Measurements from ENCODE around the gene IL5.
"Not testable (repeated sequence)": the region's sequence is repeated elsewhere in the genome, so short reads cannot be mapped to it uniquely, and the experiment has no call there.

The IL5 gene

GRCh38 chr5:132526974-132527564 lies 16.3 kb downstream of the IL5 start:
- TF ChIP-seq, protein P1, sequence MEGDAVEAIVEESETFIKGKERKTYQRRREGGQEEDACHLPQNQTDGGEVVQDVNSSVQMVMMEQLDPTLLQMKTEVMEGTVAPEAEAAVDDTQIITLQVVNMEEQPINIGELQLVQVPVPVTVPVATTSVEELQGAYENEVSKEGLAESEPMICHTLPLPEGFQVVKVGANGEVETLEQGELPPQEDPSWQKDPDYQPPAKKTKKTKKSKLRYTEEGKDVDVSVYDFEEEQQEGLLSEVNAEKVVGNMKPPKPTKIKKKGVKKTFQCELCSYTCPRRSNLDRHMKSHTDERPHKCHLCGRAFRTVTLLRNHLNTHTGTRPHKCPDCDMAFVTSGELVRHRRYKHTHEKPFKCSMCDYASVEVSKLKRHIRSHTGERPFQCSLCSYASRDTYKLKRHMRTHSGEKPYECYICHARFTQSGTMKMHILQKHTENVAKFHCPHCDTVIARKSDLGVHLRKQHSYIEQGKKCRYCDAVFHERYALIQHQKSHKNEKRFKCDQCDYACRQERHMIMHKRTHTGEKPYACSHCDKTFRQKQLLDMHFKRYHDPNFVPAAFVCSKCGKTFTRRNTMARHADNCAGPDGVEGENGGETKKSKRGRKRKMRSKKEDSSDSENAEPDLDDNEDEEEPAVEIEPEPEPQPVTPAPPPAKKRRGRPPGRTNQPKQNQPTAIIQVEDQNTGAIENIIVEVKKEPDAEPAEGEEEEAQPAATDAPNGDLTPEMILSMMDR (IDR thresholded peaks at IDR 0.05): no peak
- Mint-ChIP-seq H3K27me3 (ENCODE audit: low read depth, poor library complexity) (peaks cover 53% of the 10 kb centered on the region), H3K4me1 (peaks cover 5% of the 10 kb centered on the region), H3K36me3 (ENCODE audit: low read depth) (no peaks in the 10 kb centered on the region), H3K9me3 (peaks cover 5% of the 10 kb centered on the region), H3K4me3 (peak overlapping the region; percentile 72), H3K27ac (no peak overlapping the region)
- DNase-seq: no peak

GRCh38 chr5:132526290-132526973 lies 16.9 kb downstream of the IL5 start:
- Mint-ChIP-seq H3K36me3 (ENCODE audit: low read depth) (no peaks in the 10 kb centered on the region), H3K27ac (no peak overlapping the region), H3K4me3 (peak overlapping the region; percentile 72), H3K4me1 (peaks cover 5% of the 10 kb centered on the region), H3K27me3 (ENCODE audit: low read depth, poor library complexity) (peaks cover 47% of the 10 kb centered on the region), H3K9me3 (peaks cover 10% of the 10 kb centered on the region)
- peak; percentile 46 for DNase-seq
- TF ChIP-seq, protein P1 (IDR thresholded peaks at IDR 0.05): peak; percentile 90

- H3K27me3 Mint-ChIP-seq (ENCODE audit: low read depth, poor library complexity): peaks cover 38% of the 10 kb centered on the region
- no peak overlapping the region for H3K4me3 Mint-ChIP-seq
- H3K9me3 Mint-ChIP-seq: peaks cover 20% of the 10 kb centered on the region
- H3K27ac Mint-ChIP-seq: no peak overlapping the region
- TF ChIP-seq, protein P1 (IDR thresholded peaks at IDR 0.05): no peak
- H3K4me1 Mint-ChIP-seq: peaks cover 5% of the 10 kb centered on the region
- DNase-seq: no peak
- no peaks in the 10 kb centered on the region for H3K36me3 Mint-ChIP-seq (ENCODE audit: low read depth)
Measured at GRCh38 chr5:132525299-132525724, 18.0 kb downstream of the IL5 start.

GRCh38 chr5:132524877-132525276 lies 18.4 kb downstream of the IL5 start:
- Mint-ChIP-seq H3K9me3 (peaks cover 24% of the 10 kb centered on the region), H3K27me3 (ENCODE audit: low read depth, poor library complexity) (peaks cover 40% of the 10 kb centered on the region)
- not testable (repeated sequence) for DNase-seq; H3K4me3 Mint-ChIP-seq; H3K27ac Mint-ChIP-seq; H3K4me1 Mint-ChIP-seq; H3K36me3 Mint-ChIP-seq (ENCODE audit: low read depth)

DNA sequence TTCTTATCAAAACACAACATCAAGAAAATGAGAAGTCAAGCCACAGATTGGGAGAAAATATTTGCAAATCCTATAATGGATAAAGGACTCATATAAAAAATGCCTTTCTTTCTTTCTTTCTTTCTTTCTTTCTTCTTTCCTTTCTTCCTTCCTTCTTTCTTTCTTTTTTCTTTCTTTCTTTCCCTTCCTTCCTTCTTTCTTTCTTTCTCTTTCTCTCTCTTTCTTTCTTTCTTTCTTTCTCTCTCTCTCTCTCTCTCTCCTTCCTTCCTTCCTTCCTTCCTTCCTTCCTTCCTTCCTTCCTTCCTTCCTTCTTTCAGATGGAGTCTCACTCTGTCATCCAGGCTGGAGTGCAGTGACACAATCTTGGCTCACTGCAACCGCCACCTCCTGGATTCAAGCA lies 21.3 kb downstream of the IL5 start:
- not testable (repeated sequence) for DNase-seq; H3K36me3 Mint-ChIP-seq (ENCODE audit: low read depth); H3K4me1 Mint-ChIP-seq; H3K27ac Mint-ChIP-seq; H3K4me3 Mint-ChIP-seq
- peaks cover 24% of the 10 kb centered on the region for H3K9me3 Mint-ChIP-seq
- H3K27me3 Mint-ChIP-seq (ENCODE audit: low read depth, poor library complexity): peaks cover 32% of the 10 kb centered on the region

DNA sequence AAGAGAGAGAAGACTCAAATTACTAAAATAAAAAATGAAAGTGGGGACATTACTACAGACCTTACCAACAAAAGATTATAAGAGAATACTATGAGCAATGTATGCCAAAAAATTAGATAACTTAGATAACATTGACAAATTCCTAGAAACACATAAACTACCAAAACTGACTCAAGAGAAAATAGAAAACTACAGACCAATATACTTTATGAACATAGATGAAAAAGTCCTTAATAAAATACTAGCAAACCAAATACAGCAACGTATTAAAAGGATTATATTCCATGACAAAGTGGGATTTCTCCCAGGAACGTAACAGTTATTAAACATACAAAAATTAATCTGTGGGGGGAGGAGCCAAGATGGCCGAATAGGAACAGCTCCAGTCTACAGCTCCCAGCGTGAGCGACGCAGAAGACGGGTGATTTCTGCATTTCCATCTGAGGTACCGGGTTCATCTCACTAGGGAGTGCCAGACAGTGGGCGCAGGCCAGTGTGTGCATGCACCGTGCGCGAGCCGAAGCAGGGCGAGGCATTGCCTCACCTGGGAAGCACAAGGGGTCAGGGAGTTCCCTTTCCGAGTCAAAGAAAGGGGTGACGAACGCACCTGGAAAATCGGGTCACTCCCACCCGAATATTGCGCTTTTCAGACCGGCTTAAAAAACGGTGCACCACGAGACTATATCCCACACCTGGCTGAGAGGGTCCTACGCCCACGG lies 29.5 kb downstream of the IL5 start:
- not testable (repeated sequence) for H3K4me1 Mint-ChIP-seq; DNase-seq; H3K4me3 Mint-ChIP-seq; H3K27me3 Mint-ChIP-seq (ENCODE audit: low read depth, poor library complexity); H3K27ac Mint-ChIP-seq
- H3K9me3 Mint-ChIP-seq: peaks cover 43% of the 10 kb centered on the region
- H3K36me3 Mint-ChIP-seq (ENCODE audit: low read depth): peaks cover 22% of the 10 kb centered on the region

DNA sequence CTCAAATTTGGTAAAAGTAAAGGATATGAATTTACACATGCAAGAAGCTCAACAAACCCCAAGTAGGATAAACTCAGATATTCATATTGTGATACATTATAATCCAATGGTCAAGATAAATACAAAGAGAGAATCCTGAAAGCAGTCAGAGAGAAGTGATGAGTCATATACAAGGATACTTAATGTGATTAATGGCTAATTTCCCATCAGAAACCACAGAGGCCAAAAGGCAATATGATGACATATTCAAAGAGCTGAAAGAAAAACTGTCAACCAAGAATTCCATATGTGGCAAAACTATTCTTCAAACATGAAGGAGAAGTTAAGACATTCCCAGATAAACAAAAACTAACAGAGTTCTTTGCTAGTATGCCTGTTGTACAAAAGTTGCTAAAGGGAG lies 33.2 kb downstream of the IL5 start:
- no peak overlapping the region for H3K27ac Mint-ChIP-seq
- no peaks in the 10 kb centered on the region for H3K27me3 Mint-ChIP-seq (ENCODE audit: low read depth, poor library complexity)
- TF ChIP-seq, protein P1 (IDR thresholded peaks at IDR 0.05): no peak
- H3K4me1 Mint-ChIP-seq: peaks cover 7% of the 10 kb centered on the region
- peaks cover 22% of the 10 kb centered on the region for H3K36me3 Mint-ChIP-seq (ENCODE audit: low read depth)
- no peak overlapping the region for H3K4me3 Mint-ChIP-seq
- peaks cover 45% of the 10 kb centered on the region for H3K9me3 Mint-ChIP-seq
- no peak for DNase-seq
